K562 treated with DMSO at 1 percent for 12 hours (cell line): ENCODE results near the gene ABCA9. TPM values are rescaled to one million over a fixed set of nuclear protein-coding genes. Genes with fewer than 3 reads are reported as not detected.

Source experiments
- total RNA-seq: library from RNA; unstranded; fragments of 300-600 nt; gene quantifications from 2 replicates; pipeline ENCODE4 v1.2.3, GENCODE V29; 2022; ENCODE audit not compliant: insufficient read depth

The ABCA9 gene
- total RNA-seq, result not detected in 2 replicates

GRCh38 chr17:69060822-69061221 lies at the start of gene ABCA9:
TSS of gene ABCA9 (minus strand) at chr17:69060927. CDS start at chr17:69051126, 9,801 bp downstream.

GRCh38 chr17:68955181-68955841 lies 105.4 kb downstream of the ABCA9 start, which contains the start of gene ABCA8:
TSS of gene ABCA8 (minus strand) at chr17:68955392. CDS start at chr17:68942034, 13,358 bp downstream.

Other genes with a start within 250 kb of the ABCA9 start
- gene ABCA8, start 105.5 kb downstream of the ABCA9 start, total RNA-seq, result 10.5 and 14.2 TPM in 2 replicates
- gene ABCA6, start 81.0 kb upstream of the ABCA9 start, total RNA-seq, result not detected in 2 replicates
- gene ABCA10, start 167.9 kb upstream of the ABCA9 start, total RNA-seq, result not detected in 2 replicates